ENCODE measurements around the gene WWC2.

DNA sequence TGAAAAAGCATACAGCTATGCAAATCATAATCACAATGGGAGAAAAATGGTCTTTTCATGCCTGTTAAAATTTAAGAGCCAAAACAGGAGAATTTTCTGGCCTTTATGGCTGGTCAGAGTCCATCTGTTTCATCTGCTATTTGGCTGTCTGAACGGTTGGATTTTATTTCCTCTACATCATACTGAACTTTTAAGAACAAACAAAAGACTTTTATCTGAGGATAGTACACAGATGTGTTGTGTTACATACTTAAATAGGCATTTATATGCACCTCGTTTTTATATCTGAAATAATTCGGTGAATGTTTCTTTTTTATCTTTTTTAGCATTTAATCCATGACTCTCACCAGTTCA, 18.0 kb upstream of the WWC2 start:
- TF ChIP-seq ZNF274 (IDR thresholded peaks at IDR 0.05; ENCODE audit: low read depth, low read length) (no peak), SUZ12 (IDR thresholded peaks at IDR 0.05; ENCODE audit: extremely low read depth, insufficient read depth, insufficient read length) (no peak), YY1 (IDR thresholded peaks at IDR 0.05; ENCODE audit: insufficient read depth, insufficient read length) (no peak)
